HG02885 (cell line): ENCODE data around the gene VDR.

ENCODE experiments used
- ATAC-seq: cut with Tn5 transposase; IDR thresholded peaks from one replicate; pipeline ENCODE4 v1.9.1; 2021; ENCODE audit warnings: mild to moderate bottlenecking; ENCODE audit not compliant: unreplicated experiment, poor library complexity

The VDR gene

DNA sequence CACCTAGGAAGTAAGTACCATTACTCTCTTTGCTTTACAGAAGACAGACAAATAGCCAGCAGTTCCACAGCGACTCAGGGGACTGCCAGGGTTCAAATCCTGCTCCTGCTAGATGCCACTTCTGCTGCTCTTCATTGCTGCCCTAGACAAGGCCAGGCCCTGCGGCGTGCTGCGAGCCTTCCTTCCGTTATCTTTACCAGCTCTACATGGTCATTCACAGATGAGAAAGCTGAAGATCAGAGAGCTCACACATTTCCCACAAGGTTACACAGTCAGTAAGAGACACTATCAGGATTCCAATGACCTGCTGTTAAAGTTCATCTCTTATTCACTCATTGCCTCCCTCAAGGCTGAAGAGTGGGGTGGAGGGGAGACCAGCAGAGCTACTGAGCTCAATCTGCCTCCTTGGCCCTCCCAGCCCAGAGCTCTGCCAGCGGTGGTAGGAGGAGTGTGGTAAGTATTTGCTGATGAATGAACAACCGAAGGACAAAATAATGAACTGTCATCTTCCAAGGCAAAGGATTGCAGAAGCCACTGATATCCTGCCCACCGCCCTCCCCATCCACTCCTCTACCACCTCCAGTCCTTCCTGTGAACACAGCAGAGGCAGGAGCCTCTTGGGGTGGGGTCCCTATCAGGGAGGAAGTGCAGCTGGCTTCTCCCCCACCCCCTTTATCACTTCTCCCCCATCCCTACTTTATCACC lies 70.4 kb downstream of the VDR start:
- no peak for ATAC-seq

DNA sequence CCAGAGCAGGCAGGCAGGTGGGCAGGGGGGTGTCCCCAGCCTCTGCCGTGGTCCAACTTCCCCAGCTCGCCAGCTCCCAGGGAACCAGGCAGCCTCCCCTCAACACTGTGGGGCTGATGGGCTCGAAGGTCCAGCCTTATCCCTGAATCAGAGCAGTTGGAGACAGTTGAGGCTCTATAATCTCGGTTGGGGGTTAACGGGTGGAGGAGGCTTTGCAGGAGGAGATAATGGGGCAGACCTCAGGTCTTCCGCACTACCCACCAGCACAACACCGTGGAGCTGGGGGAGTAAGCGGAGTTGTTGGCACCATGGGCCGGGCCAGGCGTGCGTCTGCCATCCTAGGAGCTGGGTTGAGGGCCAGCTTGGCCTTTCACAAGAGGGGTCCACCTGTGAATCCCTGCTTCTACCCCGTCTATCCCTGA lies 71.2 kb downstream of the VDR start:
- no peak for ATAC-seq

DNA sequence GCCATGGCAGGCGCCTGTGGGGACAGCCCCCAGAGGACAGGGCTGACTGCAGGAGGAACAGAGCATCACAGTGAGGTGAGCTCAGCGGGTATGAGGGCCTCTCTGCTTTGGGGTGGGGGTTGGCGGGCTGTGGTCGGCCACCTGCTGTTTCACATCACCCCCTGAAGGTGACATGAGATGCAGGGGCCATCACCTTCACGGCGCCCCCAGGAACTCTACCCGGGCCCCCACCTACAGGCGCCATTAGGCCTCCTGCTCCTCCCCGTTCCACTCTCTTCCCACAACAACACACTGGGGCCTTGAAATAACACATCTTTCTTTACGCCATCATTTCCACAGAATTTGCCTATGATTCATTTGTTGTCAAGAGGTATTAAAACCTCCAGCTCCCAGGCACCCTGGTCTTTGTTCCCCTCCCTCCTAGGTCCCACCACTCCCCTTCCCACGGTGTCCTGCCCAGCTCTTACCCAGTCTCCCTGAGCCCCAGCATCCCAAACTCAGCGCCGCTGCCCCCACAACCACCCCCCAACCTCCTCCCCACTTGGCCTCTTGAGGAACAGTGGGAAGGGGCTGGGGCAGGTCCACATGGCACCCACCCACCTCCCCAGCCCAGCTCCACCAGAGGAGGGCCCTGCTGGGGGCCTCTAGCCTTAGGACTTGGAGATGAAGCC lies 72.4 kb downstream of the VDR start:
- ATAC-seq = peak; percentile 43

- ATAC-seq = no peak
Observed at GRCh38 chr12:47829584-47829983, 75.2 kb downstream of the VDR start.

- ATAC-seq = no peak
Observed at GRCh38 chr12:47828976-47829482, 75.8 kb downstream of the VDR start.

- ATAC-seq = no peak
Observed at GRCh38 chr12:47828008-47828975, 76.5 kb downstream of the VDR start.

GRCh38 chr12:47825173-47825639 lies 79.6 kb downstream of the VDR start:
- ATAC-seq = no peak

- no peak for ATAC-seq
Observed at GRCh38 chr12:47824635-47825034, 80.2 kb downstream of the VDR start.

GRCh38 chr12:47824198-47824597 lies 80.6 kb downstream of the VDR start:
- ATAC-seq = no peak

- no peak for ATAC-seq
Observed at GRCh38 chr12:47823422-47824086, 81.2 kb downstream of the VDR start.

GRCh38 chr12:47822863-47823262 lies 81.9 kb downstream of the VDR start:
- no peak for ATAC-seq

DNA sequence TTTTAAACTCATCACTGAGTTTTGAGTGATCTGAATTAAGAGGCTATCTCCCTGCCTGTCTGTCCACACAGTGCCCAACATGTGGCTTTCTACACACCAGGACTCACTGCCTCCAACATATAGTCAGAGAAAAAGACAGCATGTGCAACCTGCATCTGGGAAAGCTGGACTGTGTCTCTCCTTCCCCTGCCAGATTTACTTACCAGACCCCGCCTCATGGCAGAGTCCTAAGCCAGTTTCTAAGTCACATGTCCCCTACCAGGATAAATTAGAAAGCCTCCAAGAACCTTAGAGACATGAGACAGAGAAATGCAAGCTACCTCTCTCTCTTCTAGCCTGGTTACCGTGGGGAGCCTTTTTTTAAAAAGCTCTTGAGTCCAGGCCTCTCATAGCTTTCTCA lies 82.4 kb downstream of the VDR start:
- no peak for ATAC-seq

DNA sequence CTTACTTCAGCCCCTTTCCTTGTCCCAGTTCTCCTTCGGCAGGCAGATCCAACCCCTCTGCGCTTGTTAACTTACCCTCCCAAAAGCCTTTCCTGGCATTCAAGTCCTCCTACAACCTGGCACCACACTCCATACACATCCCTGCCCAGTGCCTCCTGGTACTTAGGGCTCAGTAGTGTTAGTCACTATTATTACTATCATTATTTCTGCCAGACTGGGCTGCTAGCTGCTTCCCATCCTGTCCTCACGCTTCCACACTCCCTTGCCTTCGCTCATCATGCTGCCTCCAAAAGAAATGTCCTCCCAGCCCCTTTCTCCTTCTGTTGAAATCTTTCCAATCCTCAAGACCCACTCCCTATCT lies 83.5 kb downstream of the VDR start:
- no peak for ATAC-seq

- ATAC-seq = no peak
Observed at GRCh38 chr12:47820631-47821345, 84.0 kb downstream of the VDR start.

- ATAC-seq = peak; percentile 48
Observed at GRCh38 chr12:47819896-47820630, 84.7 kb downstream of the VDR start, which contains the start of gene HDAC7. HDAC7 (minus strand) TSS chr12:47819903; CDS start chr12:47819785, 118 bp downstream.

DNA sequence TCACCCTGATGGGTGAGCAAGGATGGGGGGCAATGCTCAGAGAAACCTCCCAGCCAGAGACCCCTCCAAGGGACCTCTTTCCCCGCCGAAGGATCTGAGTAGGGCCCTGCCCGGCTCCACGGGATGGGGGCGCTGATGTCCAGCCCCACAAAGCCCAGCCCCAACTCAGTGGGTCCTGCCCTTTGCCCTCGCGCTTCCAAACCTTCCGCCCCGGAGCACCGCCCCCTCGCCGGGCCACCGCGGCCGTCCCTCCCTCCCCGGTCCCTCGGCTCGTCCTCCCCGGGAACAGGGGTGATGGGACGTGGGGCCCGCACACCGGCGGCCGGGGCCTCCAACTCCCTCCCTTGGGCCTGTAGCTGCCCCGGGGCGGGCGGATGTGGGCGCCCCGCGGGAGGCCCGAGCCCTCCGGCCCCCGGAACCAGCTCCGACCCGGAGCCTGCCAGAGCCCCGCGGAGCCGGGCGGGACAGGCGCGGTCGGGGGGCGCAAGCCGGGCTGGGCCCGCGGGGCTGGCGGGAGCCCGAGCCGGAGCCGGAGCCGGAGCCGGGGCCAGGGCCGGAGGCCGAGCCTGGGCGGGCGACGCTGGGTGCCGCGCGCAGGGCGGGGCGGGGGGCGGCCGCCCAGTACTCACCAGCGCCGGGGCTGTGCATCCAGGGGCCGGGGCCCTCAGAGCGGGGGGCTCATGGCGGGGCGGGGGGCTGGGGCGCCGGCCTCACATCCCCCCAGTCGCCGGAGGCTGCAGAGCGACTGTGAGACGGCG lies 85.5 kb downstream of the VDR start:
- peak; percentile 47 for ATAC-seq

DNA sequence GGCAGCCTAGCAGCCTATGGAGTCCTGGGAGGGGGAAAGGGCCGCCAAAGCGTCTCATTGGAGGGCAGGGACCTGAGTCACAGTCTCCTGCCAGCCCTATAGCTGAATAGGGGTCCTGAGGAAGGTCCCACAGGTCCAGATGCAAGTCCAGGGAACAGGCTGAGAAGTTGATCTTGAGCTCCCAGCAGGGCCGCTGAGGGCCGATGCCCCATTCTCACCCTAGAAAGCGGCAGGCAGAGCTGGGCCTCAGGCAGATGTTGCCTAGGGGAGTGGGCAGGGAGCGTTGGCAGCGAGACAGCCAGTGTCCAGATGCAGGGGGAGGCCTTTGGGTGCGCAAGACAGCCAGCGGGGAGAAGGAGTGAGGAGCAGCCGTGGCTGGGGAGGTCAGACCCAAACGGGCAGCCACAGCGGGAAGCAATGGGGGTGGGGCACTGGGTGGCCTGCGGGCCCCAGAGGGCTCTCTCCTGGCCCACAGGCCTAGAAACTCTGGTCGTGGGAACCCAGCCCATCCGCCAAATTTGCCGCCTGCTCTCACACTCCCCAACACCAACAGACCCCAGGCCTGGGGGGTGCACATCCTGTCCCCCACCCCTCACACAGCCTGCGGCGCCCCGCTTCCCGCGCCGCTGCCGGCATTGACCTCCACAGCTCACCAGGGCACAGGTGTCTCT lies 86.2 kb downstream of the VDR start:
- ATAC-seq = peak; percentile 13

DNA sequence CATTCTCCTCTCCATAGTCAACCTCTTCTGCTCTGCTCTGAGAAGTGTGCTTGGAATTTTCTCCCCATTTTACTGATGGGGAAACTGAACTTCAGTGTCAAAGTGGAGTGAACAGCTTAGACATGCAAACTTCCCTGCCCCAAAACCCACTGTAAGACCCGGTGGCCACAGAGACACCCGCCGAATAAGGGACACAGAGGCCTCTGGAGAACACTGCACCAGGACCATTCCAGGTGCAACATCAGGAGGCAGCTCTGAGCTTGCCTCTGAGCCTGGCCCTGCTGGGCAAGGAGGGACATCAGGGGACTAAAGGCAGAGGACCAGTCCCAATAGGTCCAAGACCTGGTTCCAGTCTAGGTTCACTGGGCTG lies 86.8 kb downstream of the VDR start:
- no peak for ATAC-seq
